ENCODE measurements around the gene PRMT7. TPM values are rescaled to one million over a fixed set of nuclear protein-coding genes. Genes with fewer than 3 reads are reported as not detected.
A peak's percentile ranks its signal among the peaks of the same experiment; 100 is the strongest.

The PRMT7 gene
- total RNA-seq, 1 experiment from 2014 or later, result 40.2 TPM

DNA sequence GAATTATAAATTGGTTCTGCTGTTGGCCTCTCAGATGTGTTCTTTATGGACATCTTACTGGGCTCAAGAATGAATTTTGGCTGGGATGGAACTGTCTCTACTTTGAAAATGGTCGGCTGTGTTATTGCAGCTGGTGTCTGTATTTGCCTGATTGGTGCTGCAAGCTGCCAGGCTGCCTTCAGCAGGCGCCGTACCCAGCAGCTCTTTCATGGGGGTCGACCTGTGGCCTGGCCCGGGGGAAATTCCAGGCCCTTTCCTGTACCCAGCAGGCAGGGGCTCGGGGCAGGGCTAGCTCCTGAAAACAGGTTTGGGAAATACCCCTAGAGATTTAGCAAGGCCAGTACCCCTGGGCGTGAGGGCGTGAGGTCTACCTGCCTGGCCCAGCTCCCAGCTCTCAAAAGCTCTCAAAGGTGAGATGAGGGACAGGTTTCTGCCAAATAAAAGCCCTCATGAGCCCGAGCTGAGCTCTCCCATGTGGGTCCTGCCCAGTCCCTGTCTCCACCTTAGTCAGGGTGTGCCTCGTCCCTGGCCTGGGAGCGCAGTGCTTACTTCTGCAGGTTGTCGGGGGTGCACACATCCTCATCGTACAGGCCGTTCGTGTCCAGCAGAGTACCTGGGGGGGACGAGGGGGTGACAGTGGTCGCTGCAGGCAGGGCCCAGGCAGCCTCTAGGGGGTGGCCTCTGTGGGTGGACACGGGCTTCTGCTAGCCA lies 52.3 kb downstream of the PRMT7 start:
- no peak for DNase-seq (ENCODE audit: low spot score)

DNA sequence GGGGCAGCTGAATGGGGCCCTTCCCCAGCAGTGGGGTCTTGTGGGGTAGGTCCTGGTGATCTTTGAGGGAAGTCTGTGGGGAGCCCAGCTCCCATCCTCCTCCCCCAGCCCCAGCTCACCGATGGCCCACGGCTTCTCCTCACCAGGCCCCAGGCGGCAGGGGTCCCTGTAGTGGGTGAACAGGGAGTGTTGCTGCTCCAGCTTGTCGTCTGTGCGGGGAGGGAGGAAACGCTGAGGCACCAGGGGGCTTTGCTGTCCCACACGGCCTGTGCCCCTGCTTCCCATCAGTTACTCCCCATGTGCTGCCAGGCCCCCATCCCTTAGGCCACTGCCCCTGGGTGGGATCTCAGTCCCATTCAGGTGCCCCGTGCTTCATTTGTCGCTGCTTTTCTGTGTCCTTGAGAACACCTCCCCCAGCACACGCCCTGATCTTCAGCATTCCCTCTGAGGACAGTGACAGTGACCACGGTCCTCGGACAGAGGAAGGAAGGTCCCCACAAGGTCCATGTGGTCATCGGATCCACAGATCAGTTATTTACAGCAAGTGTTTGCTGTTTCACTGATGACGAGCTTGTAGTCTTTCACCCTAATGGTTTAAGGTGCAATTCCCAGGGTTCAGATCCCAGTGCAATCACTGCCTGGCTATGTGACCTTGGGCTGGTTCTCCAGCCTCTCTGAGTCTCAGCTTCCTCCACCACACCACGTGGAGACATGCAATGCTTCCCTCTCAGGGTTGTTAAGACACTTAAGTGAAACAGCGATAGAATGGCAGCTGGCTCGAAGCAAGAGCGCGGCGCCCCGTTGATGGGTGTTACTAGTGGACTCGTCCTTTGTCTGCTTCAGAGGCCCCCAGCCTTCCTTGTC lies 53.1 kb downstream of the PRMT7 start:
- no peak for DNase-seq (ENCODE audit: low spot score)

DNA sequence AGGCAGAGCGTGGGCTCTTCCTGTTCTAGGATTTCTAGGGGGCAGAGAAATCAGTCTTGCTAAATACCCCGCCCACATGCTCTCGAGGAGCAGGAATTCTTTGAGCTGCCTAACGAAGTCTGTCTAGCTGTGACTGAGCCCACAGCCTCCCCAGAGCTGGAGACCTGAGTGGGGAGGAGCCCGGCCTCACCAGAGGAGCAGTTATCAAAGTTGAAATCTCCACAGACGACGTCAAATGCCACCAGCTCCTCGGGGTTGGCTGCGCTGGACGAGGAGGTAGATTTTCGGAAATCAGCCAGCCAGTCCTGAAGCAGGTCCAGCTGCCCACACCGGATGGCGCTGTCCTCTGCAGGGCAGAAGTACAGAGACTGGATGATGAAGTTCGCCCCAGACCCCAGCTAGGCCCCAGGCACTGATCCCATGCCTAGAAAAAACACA lies 53.8 kb downstream of the PRMT7 start:
- no peak for DNase-seq (ENCODE audit: low spot score)

DNA sequence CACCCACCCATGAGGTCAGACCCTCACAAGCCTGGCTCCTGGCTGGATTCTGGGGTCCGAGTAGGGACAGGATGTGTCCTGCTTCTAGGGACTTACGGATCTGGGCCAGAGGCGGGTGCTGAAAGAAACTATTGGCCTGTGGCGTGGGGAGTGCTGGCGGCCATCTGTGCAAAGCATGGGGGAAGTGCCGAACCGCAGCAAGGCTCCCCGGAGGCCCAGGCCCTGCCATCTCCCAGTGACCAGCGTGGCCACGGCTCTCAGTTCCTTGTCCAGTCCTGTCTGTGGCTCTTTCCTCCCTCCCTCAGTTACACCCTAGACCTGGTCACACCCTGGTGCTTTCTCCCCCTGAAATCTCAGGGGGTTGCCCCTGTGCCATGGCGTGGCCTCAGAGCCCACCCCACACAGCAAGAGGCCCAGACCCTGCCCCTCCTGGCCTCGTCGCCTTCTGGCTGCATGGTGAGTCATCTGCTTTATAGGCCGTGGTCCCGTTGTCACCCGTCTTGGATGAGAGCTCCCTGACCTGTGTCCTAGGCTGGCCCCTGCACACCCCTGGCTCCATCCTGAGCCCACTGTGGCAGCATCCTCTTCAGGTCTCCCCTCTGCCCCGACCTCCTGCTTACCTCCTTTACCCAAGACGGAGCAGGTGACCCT lies 54.5 kb downstream of the PRMT7 start:
- no peak for DNase-seq (ENCODE audit: low spot score)

DNA sequence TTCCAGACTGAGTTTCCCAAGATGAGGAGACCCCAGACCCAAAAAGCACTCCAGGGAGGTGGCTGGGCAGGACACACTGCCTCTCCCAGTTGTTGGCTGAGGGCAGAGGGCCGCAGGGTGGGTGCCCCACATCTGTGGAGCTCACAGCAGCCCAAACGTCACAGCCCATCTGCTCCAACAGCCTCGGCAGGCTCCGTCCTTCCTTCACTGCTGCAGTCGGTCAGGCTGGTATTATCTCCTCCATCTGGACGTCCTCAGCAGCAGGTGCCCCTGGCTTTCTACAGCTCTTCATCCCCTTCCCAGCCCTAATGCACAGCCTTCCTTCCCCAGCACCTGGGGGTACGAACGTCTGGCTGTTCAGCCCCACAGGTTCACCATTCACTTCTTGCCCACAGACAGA lies 55.2 kb downstream of the PRMT7 start:
- no peak for DNase-seq (ENCODE audit: low spot score)

DNA sequence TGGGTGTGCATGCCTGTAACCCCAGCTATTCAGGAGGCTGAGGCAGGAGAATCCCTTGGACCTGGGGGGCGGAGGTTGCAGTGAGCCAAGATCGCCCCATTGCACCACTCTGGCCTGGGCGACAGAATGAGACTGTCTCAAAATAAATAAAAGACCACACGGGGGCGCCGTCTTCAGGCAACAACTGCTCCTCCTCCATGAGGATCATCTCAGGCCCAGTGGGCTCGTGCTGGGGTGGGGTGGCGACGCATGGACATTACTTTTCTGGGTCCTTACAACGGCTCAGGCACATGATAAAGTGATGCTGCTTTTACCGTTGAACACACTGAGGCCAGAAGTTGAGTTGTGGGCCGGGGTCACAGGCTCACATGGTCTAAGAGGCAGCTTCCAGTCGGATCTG lies 56.2 kb downstream of the PRMT7 start:
- DNase-seq (ENCODE audit: low spot score), result peak; percentile 38

DNA sequence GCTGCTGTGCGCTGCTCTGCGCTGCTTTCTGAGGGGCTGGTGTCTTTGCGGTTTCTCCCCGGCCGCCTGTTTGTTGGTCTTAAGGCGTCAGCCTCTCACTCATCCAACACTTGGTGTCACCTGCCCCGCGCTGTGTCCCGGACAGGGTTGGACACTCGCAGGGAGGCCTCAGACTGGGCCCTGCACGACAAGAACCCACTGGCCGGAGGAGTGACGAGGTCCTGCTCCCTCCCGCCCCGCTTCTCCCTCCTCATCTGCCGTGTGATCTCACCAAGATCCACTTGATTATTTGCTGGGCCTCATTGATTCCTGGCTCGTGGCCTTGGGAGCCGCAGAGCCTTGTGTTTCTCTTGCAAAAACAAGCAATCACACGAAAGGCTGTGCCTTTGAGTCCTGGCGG lies 56.6 kb downstream of the PRMT7 start:
- no peak for DNase-seq (ENCODE audit: low spot score)

DNA sequence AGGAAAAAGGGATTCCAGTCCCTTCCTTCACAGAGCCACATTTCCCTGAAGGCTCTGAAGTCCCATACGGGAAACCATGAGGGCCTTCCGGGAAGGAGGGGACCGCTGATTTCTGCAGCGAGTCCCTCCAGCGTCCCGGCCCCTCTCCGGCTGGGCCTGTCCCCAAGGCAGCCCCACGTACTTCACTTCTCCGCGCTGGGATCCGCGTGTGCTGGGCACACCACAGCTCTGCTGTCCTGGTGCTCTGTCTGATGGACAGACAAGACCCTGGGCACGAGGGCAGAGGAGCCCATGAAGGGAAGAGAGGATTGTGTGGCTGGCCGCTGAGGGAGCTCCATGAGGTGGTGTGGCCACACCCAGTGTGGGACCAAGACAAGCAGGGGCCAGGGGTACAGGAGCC lies 57.1 kb downstream of the PRMT7 start:
- DNase-seq (ENCODE audit: low spot score), result no peak

DNA sequence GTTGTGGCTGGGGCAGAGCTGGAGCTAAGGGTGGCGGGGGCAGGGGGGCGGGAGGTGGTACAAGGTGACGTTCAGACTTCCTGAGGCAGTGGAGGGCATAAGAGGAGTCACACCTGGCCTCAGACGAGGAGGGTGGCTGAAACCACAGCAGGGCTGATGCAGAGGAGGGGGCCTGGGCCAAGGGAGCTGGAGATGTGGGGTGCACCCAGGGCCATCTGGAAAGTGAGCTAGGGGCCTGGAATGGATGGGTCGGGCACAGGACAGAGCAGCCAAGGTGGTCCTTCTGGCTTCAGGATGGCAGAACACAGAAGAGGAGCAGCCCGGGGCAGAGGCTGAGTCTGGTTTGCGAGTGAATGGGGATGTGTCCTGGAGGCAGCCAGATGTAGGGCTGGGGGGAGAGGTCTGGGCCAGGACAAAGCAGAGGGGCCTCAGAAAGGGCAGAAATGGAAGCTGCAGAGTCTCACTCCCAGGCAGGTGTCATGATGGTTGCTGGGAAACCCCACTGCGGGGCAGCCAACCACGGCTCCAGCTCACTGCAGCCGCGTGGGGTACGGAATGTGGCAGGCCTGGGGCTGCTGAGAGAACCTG lies 57.6 kb downstream of the PRMT7 start:
- no peak for DNase-seq (ENCODE audit: low spot score)

DNA sequence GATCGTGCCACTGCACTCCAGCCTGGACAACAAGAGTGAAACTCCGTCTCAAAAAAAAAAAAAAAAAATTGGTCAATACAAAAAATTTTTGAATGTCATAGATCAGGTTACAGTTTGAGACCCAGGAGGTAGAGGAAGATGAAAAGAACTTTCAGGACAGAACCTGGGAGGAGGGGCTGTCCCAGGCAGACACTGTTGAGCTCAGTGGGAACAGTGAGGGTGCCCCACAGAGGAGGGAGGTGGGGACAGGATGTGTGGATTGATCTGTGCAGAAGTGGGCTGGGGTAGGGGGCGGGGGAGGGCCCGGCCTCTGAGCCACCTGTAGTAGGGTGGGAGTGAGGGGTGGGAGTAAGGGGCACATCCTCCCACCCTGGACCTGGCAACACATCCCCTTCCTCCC lies 58.3 kb downstream of the PRMT7 start:
- DNase-seq (ENCODE audit: low spot score), result no peak

DNA sequence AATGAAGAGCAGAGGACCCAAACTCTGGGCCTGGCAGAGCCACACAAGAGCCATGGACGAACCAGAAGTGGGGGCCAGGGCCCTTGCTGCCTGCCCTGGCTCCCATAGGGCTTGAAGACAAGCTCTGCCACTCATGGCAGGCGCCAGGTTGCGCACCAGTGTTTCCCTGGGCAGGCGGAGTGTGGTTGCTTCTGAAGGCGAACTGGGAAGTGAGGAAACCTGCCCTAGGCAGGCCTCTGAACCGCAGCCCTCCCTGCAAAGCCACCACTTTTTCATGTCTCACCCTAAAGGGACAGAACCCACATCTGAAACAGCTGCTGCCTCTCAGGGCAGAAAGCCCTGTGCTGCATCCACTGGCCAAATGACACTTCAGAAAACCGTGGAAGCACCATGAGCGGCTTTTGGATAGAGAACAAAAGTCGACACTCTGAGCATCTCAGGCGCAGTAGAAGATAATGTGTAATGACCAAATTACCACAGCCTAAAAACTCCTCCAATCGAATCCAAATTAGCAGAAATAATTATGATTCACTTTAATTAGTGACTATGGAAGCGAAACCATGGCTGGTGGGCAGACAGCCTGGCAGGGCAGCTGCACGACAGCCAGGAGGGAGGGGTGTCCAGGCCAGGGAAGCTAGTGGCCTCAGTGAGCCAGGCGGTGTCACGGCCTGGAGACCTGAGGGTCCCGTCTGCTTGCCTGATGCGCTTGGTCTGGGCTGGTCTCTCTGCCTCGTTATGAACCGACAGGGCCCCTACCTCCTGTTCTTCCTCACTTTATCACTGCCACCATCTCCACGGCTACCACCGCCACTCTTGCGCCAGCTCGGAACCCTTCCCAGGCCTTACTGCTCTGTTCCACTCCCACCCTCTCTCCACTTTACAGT lies 59.1 kb downstream of the PRMT7 start:
- no peak for DNase-seq (ENCODE audit: low spot score)

DNA sequence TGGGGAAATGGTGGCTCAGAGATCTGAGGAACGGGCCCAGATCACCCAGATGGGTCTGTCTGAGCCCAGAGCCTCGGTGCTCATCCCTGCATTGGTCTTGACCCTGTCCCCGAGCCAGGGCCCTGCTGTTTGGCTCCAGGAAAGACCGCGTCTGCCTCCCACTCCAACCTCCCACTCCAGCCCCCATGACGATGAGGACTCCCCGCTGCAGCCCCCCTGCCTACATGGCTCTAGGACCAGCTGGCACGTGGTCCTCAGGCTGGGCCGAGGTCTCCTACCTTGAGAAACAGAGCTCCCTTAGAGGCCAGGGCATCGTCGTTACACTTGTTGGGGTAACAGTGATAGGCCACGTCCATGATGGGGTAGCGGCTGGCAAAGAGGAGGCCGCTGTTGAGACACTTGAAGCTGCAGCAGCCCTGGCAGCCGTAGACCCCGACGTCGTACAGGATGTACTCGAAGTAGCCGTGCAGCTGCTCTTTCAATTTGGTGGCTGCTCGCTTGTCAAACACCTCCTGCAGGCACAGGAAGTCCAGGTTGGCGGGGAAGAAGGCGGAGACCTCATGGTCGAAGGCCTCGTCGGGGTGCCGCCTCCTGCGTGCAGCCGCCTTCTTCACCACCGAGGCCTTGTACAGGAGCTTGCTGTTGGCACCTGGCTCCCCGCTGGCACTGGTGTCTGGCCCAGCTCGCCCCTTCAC lies 59.9 kb downstream of the PRMT7 start:
- no peak for DNase-seq (ENCODE audit: low spot score)

DNA sequence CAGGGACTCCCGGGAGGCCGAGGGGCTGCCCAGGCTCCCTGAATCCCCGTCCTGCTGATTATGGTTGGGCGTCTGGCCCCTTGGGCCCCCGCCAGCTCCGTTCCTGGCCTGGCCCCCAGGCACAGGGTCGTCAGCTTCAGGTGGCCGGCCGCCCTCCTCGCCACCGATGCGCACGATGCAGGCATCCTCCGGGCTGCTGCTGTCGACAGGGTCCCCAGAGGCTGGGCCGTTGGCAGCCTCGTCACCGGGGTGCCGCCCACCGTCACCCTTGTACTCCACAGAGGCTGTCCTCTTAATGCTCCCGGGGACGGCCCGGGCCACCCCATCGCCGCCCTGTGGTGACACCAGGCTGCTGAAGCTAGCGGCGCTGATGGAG lies 60.4 kb downstream of the PRMT7 start:
- no peak for DNase-seq (ENCODE audit: low spot score)

DNA sequence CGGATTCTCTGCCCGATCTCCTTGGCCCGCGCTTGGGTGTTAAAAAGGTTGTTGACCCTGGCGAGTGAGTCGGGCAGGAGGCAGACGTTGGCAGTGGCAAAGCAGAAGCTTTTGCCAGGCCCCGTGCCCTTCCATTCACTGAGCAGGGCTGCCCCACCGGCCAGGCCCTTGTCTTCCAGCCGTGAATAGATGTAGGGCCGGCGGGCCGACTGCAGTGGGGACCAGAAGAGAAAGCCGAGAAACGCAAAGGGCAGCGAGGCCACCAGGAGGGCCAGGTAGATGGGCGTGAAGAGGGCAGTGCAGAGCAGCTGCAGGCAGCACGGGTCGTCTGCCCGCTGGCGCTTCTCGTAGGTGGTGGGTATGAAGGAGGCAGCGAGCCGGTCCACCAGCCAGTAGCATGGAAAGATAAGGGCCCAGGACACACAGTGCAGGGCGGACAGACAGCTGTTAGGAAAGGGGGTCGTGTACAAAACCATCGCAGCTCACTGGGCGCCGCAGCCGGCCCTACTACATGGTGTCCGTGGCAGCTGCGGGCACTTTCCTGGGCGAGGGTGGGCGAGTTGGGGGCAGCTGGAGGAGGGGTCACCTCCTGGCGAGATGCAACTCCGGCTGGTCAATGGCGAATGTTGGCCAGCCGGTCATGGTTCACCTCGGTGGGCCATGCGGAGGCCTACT lies 61.0 kb downstream of the PRMT7 start:
- no peak for DNase-seq (ENCODE audit: low spot score)

DNA sequence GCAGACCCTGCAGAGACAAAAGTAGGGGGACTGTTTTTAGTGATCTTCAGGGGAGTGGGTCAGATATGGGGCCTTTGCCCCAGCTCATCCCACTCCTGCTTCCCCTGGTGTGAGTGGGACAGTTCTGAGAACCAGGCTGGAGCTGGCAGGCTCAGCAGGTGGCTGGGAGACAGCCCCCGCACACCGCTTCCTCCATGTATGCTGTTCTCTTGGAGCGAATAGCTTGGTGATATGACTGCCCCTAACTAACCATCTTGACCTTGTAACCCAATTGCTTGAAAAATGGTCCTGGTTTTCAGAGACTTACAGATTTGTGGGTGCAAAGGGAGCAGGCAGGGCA lies 61.5 kb downstream of the PRMT7 start:
- DNase-seq (ENCODE audit: low spot score), result no peak

DNA sequence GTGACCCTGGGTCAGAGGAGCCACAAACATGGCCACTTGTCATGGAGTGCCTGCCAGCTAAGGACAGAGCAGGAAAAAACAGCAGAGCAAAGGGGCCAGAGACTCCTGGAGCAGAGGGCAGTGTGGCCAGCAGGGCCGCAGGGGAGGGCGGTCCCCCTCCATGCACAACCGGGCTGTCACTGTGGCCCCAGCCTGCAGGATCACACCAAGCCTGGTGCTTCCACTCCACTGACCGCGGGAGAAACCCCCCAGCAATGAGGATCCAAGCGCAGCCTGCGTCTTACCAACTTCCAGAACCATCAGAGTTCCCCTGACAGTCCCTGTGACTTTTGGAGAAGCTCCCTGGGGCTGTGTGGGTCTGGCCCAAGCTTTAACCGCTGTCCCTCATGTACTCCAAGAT lies 62.0 kb downstream of the PRMT7 start:
- no peak for DNase-seq (ENCODE audit: low spot score)

DNA sequence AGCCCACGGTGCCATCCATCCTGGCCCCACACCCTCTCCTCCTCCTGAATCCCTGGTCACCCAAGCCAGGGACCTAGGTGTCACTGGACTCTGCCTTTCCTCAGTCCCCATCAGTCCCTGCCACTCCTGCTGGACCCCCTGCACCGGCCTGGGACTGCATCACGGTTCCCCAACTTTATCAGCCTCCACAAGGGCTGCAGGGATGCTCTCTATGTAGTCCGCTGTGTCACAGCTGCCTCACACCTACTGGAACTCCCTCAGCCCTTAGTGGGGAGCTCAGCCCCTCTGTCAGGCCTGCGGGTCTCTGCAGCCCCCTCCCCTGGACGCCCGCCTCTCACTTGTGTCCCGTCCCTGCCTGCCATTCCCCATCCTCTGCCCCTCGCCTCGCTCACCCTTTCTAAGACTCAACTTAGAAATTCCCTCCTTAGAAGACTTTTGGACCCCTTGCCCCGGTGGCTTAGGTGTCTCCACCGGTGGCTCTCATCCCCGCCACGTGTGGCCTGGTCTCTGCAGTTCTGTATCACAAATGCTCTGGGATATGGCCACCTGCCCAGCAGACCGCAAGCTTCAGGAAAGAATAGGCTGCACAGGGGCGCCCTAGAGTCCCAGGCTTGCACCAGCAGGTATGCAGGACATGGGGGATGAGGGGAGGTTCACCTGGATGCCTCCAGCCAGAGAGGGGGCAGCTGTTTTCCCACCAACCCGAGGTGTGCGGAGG lies 62.9 kb downstream of the PRMT7 start:
- no peak for DNase-seq (ENCODE audit: low spot score)

DNA sequence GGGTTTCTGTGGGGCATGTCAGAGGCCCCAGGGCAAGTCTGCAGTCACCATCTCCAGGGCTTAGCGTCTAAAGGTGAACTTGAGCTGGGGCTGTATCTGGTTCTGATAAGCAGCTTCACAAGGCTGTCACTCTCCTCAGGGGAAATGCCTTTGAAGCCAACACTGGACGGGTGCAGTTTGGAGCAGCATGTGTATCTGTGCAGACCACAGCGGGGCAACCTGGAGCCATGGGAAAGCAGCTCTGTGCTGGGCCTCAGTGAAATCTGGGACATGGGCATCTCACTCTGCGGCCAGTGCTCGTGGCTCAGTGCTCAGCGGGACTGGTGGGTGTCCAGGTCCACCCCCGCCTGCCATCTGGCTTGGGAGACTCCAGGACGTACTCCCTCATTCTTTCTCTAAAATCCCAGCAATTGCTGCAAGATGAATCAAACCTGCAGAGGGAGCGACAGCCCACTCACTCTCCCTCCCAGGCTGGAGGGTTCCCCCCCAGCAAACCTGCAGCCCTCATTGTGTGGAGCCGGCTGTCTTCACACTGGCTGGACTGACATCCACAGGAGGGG lies 63.5 kb downstream of the PRMT7 start:
- DNase-seq (ENCODE audit: low spot score), result no peak

DNA sequence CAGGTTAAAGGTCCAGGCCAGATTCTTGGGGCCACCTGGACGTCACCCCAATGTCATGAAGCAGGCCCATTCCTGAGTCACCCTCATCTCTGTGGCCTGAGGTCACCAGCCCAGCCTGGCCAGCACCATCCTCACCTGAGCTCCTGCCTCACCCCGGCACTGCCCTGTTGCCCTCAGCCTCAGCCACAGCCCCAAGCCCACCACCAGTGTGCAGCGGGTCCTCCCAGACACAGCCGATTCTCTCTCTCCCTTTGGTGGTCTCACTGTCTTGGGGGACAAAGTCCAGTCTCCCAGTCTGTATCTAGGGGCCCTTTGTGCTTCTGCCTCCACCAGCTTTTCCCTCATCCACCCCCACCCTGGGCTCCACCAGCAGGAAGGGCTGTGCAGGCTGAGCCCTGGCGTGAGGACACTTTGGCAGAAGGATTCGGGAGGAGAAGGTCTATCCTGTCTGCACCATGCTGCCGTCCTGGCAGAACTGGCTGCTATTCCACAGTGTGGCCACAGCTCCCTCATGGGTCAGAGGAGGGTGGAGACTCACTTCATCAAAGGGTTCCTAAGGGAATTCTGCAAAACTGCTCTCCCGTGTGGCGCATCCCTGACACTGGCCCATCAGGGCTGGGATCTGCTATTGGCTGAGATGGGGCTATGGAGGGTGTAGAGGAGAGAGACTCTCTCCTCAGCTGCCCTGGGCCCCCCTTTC lies 64.3 kb downstream of the PRMT7 start:
- no peak for DNase-seq (ENCODE audit: low spot score)

All from A172 (cell line).